ENCODE data around the gene PTPRE.

The PTPRE gene

GRCh38 chr10:128109707-128110106, 202.8 kb downstream of the PTPRE start:
- no peaks in the 10 kb centered on the region for H3K9me3 ChIP-seq (ENCODE audit: control insufficient read depth, low read length)
- no peak overlapping the region for H3K9ac ChIP-seq
- no peak overlapping the region for H3K27ac ChIP-seq
- no peak overlapping the region for H3K4me3 ChIP-seq (ENCODE audit: low read depth, low read length)
- no peaks in the 10 kb centered on the region for H3K4me1 ChIP-seq
- no peaks in the 10 kb centered on the region for H3K36me3 ChIP-seq (ENCODE audit: control insufficient read depth, insufficient read depth, low read length)
- no peaks in the 10 kb centered on the region for H3K79me2 ChIP-seq
- H3K4me2 ChIP-seq (ENCODE audit: low read length) = no peak overlapping the region
- no peak for TF ChIP-seq CTCF (IDR thresholded peaks at IDR 0.05)
- no peaks in the 10 kb centered on the region for H3K27me3 ChIP-seq (ENCODE audit: control insufficient read depth, insufficient read depth, low read length)
- H2AFZ ChIP-seq = no peak overlapping the region

- no peaks in the 10 kb centered on the region for H3K36me3 ChIP-seq (ENCODE audit: control insufficient read depth, insufficient read depth, low read length)
- H2AFZ ChIP-seq = no peak overlapping the region
- H3K79me2 ChIP-seq = no peaks in the 10 kb centered on the region
- TF ChIP-seq CTCF (IDR thresholded peaks at IDR 0.05) = no peak
- H3K4me2 ChIP-seq (ENCODE audit: low read length) = no peak overlapping the region
- no peak overlapping the region for H3K9ac ChIP-seq
- no peaks in the 10 kb centered on the region for H3K4me1 ChIP-seq
- no peaks in the 10 kb centered on the region for H3K27me3 ChIP-seq (ENCODE audit: control insufficient read depth, insufficient read depth, low read length)
- no peaks in the 10 kb centered on the region for H3K9me3 ChIP-seq (ENCODE audit: control insufficient read depth, low read length)
- H3K27ac ChIP-seq = no peak overlapping the region
- no peak overlapping the region for H3K4me3 ChIP-seq (ENCODE audit: low read depth, low read length)
Observed at GRCh38 chr10:128110339-128110738, 203.4 kb downstream of the PTPRE start.

GRCh38 chr10:128111696-128112095, 204.8 kb downstream of the PTPRE start:
- no peaks in the 10 kb centered on the region for H3K9me3 ChIP-seq (ENCODE audit: control insufficient read depth, low read length)
- H2AFZ ChIP-seq = no peak overlapping the region
- no peak overlapping the region for H3K27ac ChIP-seq
- no peaks in the 10 kb centered on the region for H3K4me1 ChIP-seq
- H3K79me2 ChIP-seq = no peaks in the 10 kb centered on the region
- H3K36me3 ChIP-seq (ENCODE audit: control insufficient read depth, insufficient read depth, low read length) = no peaks in the 10 kb centered on the region
- TF ChIP-seq CTCF (IDR thresholded peaks at IDR 0.05) = no peak
- H3K4me2 ChIP-seq (ENCODE audit: low read length) = no peak overlapping the region
- no peak overlapping the region for H3K4me3 ChIP-seq (ENCODE audit: low read depth, low read length)
- no peak overlapping the region for H3K9ac ChIP-seq
- no peaks in the 10 kb centered on the region for H3K27me3 ChIP-seq (ENCODE audit: control insufficient read depth, insufficient read depth, low read length)

- no peaks in the 10 kb centered on the region for H3K79me2 ChIP-seq
- H3K4me3 ChIP-seq (ENCODE audit: low read depth, low read length) = no peak overlapping the region
- H3K9ac ChIP-seq = no peak overlapping the region
- no peak overlapping the region for H2AFZ ChIP-seq
- no peak overlapping the region for H3K4me2 ChIP-seq (ENCODE audit: low read length)
- no peaks in the 10 kb centered on the region for H3K36me3 ChIP-seq (ENCODE audit: control insufficient read depth, insufficient read depth, low read length)
- no peak overlapping the region for H3K27ac ChIP-seq
- no peak for TF ChIP-seq CTCF (IDR thresholded peaks at IDR 0.05)
- no peaks in the 10 kb centered on the region for H3K4me1 ChIP-seq
- H3K9me3 ChIP-seq (ENCODE audit: control insufficient read depth, low read length) = no peaks in the 10 kb centered on the region
- H3K27me3 ChIP-seq (ENCODE audit: control insufficient read depth, insufficient read depth, low read length) = no peaks in the 10 kb centered on the region
Observed at GRCh38 chr10:128113026-128113425, 206.1 kb downstream of the PTPRE start.

- no peak overlapping the region for H3K4me3 ChIP-seq (ENCODE audit: low read depth, low read length)
- no peak for TF ChIP-seq CTCF (IDR thresholded peaks at IDR 0.05)
- H3K36me3 ChIP-seq (ENCODE audit: control insufficient read depth, insufficient read depth, low read length) = no peaks in the 10 kb centered on the region
- no peak overlapping the region for H3K4me2 ChIP-seq (ENCODE audit: low read length)
- no peak overlapping the region for H3K27ac ChIP-seq
- no peak overlapping the region for H3K9ac ChIP-seq
- no peak overlapping the region for H2AFZ ChIP-seq
- no peaks in the 10 kb centered on the region for H3K27me3 ChIP-seq (ENCODE audit: control insufficient read depth, insufficient read depth, low read length)
- no peaks in the 10 kb centered on the region for H3K9me3 ChIP-seq (ENCODE audit: control insufficient read depth, low read length)
- H3K79me2 ChIP-seq = no peaks in the 10 kb centered on the region
- no peaks in the 10 kb centered on the region for H3K4me1 ChIP-seq
Observed at GRCh38 chr10:128114901-128115300, 208.0 kb downstream of the PTPRE start.

All from parathyroid adenoma (tissue), 2 donors.